GM19438 (cell line): ENCODE results near the gene BZW1.

Source experiments
- ATAC-seq: cut with Tn5 transposase; IDR thresholded peaks from one replicate; pipeline ENCODE4 v1.9.1; 2021; ENCODE audit warnings: low read depth; ENCODE audit not compliant: unreplicated experiment

The BZW1 gene

GRCh38 chr2:200828104-200828503, 16.4 kb downstream of the BZW1 start:
- ATAC-seq, result no peak

- ATAC-seq, result no peak
These were observed 17.0 kb downstream of the BZW1 start for GRCh38 chr2:200828572-200829257.

DNA sequence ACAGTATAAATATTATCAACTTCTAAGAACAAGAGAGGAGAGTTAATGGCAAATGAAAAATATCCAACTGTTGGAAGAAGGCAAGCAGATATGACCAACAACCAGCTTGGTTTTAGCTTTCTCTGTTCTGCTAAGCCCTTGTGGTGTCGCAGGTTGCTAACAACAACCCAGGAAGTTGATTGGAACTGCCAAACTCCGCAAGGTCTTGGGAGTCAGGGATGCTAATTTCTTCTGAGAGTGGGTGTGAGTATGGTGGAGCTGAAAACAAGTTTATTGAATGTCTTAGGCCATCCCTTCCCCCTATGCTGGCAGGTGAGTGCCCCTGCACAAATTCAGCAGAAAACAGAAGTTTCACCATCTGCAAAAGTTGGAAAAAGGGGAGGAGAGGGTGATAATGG, 17.5 kb downstream of the BZW1 start:
- no peak for ATAC-seq

GRCh38 chr2:200834701-200835100, 23.0 kb downstream of the BZW1 start:
- no peak for ATAC-seq

- no peak for ATAC-seq
These were observed 27.8 kb downstream of the BZW1 start for GRCh38 chr2:200839513-200839912.

- no peak for ATAC-seq
These were observed 32.6 kb downstream of the BZW1 start for GRCh38 chr2:200843993-200844948.

GRCh38 chr2:200845194-200845593, 33.5 kb downstream of the BZW1 start:
- no peak for ATAC-seq

DNA sequence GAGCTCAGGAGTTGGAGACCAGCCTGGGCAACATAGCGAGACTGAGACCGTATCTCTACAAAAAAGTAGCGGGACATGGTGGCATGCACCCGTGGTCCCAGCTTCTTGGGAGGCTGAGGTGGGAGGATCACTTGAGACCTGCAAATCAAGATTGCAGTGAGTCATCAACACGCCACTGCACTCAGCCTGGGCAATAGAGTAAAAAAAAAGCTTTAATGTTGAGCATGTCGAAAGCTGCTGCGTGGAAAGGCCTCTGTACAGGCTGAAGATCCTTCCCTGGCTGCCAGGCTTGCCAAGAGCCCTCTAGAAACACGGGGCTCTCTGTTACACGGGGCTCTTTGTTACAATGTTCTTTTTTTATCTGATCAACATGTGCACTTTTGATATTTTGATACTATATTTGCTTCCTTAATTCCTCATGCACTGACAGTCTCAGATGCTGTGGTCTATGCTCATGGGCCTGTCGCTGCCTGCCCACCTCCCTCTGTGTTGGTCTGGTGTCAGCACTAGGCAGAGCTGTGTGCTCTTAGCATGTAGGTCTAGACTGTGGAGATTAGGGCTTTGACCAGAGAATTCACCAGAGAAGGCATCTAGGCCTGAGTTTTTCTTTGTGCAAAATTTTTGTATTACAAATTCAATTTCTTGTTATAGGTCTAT, 34.1 kb downstream of the BZW1 start:
- ATAC-seq, result no peak

- no peak for ATAC-seq
These were observed 35.6 kb downstream of the BZW1 start for GRCh38 chr2:200847269-200847668.

GRCh38 chr2:200847939-200848338, 36.2 kb downstream of the BZW1 start:
- ATAC-seq, result no peak

DNA sequence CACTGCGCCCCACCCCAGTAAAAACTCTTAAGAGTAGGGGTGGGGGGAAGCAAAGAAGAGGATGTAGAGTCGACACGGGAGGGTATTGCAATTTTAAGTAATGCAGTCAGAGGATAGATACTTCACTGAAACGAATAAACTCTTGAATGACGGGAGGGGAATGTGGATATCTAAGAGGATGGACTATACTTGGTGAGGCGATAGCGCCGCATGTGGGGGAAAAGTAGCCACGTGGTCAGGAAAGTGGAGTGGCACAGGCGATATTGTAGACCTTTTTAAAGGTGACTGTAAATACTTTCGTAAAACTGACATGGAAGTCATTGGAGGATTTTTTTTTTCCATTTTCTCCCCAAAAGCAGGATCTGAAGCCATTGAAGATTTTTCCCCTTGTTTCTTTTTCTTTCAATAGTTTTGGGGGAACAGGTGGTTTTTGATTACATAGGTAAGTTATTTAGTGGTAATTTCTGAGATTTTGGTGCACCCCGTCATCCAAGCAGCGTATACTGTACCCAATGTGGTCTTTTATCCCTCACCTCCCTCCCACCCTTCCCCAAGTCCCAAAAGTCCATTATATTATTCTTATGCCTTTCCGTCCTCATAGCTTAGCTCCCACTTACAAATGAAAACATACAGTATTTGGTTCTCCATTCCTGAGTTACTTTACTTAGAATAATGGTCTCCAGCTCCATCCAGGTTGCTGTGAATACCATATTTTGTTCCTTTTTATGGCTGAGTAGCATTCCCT, 39.0 kb downstream of the BZW1 start:
- ATAC-seq, result no peak

GRCh38 chr2:200851398-200852248, 39.9 kb downstream of the BZW1 start:
- no peak for ATAC-seq

GRCh38 chr2:200852605-200853004, 40.9 kb downstream of the BZW1 start:
- ATAC-seq, result no peak

GRCh38 chr2:200856806-200857205, 45.1 kb downstream of the BZW1 start:
- ATAC-seq, result no peak

DNA sequence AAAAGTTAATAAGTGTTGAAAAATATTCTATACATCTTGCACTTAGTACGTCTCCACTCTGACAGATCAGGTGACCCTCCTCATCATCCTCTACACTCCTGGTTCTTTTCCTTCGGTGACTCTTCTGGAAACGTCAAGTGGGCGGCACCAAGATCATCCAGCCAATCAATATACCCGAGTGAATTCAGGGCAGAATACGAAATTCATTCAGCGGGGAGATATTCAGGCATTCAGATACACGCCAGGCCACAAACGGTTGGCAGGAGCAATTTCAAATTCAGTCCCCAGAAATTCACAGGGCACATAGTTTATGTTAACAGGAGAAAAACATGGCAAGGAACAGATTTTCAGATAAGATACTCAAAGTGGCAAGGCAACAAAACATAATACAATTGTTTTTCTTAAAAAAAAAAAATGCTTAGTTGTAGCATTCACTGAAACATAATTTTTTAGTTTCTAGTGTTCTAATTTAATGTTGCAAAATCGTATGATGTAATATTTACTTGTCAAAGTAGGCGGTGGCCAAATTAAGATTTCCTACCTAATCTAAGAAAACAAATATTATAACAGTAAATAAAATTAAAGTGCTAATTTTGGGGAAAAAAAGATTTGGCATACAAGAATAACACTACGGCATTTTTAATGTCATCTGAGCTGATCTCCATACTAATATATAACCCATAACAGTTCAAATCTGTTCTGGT, 48.5 kb downstream of the BZW1 start:
- no peak for ATAC-seq

- no peak for ATAC-seq
These were observed 50.0 kb downstream of the BZW1 start for GRCh38 chr2:200861617-200862155.

GRCh38 chr2:200862532-200863000, 50.9 kb downstream of the BZW1 start:
- no peak for ATAC-seq

DNA sequence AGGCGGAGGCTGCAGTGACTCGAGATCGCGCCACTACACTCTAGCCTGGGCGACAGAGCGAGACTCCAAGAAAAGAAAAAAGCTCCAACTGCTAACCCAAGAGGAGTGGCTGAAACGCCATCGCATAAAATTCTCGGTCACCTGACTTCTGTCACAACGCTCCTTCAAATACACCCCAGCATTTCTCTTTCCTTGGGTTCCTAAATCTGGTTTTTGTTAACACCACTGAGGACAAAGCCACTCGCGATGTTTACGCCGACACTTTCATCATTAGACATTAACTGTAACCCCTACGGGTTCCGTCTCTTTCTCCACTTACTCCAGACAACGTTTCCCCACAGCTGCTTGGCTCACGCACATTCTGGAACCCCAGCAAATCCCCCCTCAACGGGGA, 52.1 kb downstream of the BZW1 start:
- peak; percentile 2 for ATAC-seq
